ENCODE data around the gene VAX1. TPM values are rescaled to one million over a fixed set of nuclear protein-coding genes. Genes with fewer than 3 reads are reported as not detected.

Gene VAX1
- total and polyA plus RNA-seq, 2 of the 4 experiments (the other 2 are of a cell fraction) = not detected

GRCh38 chr10:117165538-117166417, 27.7 kb upstream of the VAX1 start:
- Histone ChIP-seq H3K56ac (ENCODE audit: extremely low read depth, insufficient read depth, low read length) (no peak overlapping the region), H3K4me3 (ENCODE audit: insufficient read depth, low read depth, low read length) (no peak overlapping the region), H3K4ac (ENCODE audit: low read depth, low read length) (no peak overlapping the region), H3K79me1 (ENCODE audit: low read depth in 1 of 2, low read length in 2 of 2) (no peaks in the 10 kb centered on the region), H3K4me1 (ENCODE audit: control insufficient read depth, insufficient read depth, low read length) (no peaks in the 10 kb centered on the region; the same call in 1 of the 2 replicates), H4K91ac (ENCODE audit: insufficient read depth, low read depth, low read length) (no peak overlapping the region), H4K20me1 (ENCODE audit: insufficient read depth, low read length) (no peaks in the 10 kb centered on the region), H2AK9ac (replicated peaks; ENCODE audit: low read depth, low read length, poor library complexity) (peak overlapping the region; percentile 48), H3K14ac (replicated peaks; ENCODE audit: low read depth, low read length) (no peak overlapping the region), H2BK120ac (ENCODE audit: low read depth, low read length) (no peak overlapping the region), H4K8ac (ENCODE audit: low read depth in 2 of 2, low read length in 2 of 2) (no peak overlapping the region), H3K9ac (ENCODE audit: low read depth, low read length) (no peak overlapping the region), H2AFZ (replicated peaks; ENCODE audit: low read length, poor library complexity) (peak overlapping the region; percentile 77), H3K23ac (ENCODE audit: low read depth, low read length) (no peak overlapping the region), H2BK5ac (ENCODE audit: low read depth, low read length, poor library complexity, severe bottlenecking) (no peak overlapping the region), H3K27me3 (ENCODE audit: control insufficient read depth, insufficient read depth, low read length) (peaks cover 93% of the 10 kb centered on the region), H2BK15ac (ENCODE audit: low read depth, low read length) (no peak overlapping the region), H3K27ac (ENCODE audit: insufficient read depth, low read length) (no peak overlapping the region), H2AK5ac (ENCODE audit: low read depth, low read length) (no peak overlapping the region), H3K9me3 (ENCODE audit: control insufficient read depth, insufficient read depth, low read length) (peaks cover 4% of the 10 kb centered on the region; the same call in 1 of the 2 replicates), H3K4me2 (ENCODE audit: low read depth, low read length) (peak overlapping the region; percentile 41; the same call in 1 of the 2 replicates), H3K36me3 (ENCODE audit: control insufficient read depth, insufficient read depth, low read length) (no peaks in the 10 kb centered on the region), H3K18ac (ENCODE audit: low read depth, low read length) (no peak overlapping the region), H3K9me1 (ENCODE audit: insufficient read depth, low read length) (no peaks in the 10 kb centered on the region), H4K5ac (ENCODE audit: low read depth, low read length) (no peak overlapping the region), H2BK20ac (ENCODE audit: low read depth, low read length) (no peak overlapping the region)
- no TSS peak for BruUV-seq (replicated peaks)
- intact Hi-C loops (cut with micrococcal nuclease) = loop anchor here (1.0 to 10.0 kb wide), 4 partner anchors 161 to 368 kb away; partner anchors contain the start of gene SHTN1
- WGBS, 2 experiments (ENCODE audit: extremely low coverage in 2 of 2, insufficient read length in 1 of 2) = 3% methylated on average over 20 of the region's 51 CpGs; no CpG with 5 or more reads in 1 of the 2 experiments
- in situ Hi-C loops (cut with MboI; ENCODE audit: low sequenced_read_pairs) = no loop called here
- DNase-seq (peak; percentile 33), ATAC-seq (ENCODE audit: low read depth) (peak; percentile 80)
- CTCF ChIA-PET = interaction anchor here (0.6 to 3.0 kb wide), 4 partner anchors 9 to 1724 kb away, joined by 5 to 12 read pairs (median 5); no protein-coding TSS in a partner anchor
- POLR2A ChIA-PET (ENCODE audit: unreplicated experiment) = interaction anchor here (0.7 kb wide), 1 partner anchor 8 kb away, joined by 4 read pairs; no protein-coding TSS in a partner anchor
- dilution Hi-C loops (cut with HindIII; ENCODE audit: low sequenced_read_pairs, unreplicated experiment) = no loop called here
- TF ChIP-seq MAFK (IDR thresholded peaks at IDR 0.05; ENCODE audit: low read depth, low read length) = no peak
- TF ChIP-seq RAD21 (IDR thresholded peaks at IDR 0.05; ENCODE audit: low read length) = peak; percentile 77
- TF ChIP-seq RCOR1 (IDR thresholded peaks at IDR 0.05; ENCODE audit: insufficient replicate concordance, low read length) = no peak
- no peak for TF ChIP-seq MAZ (IDR thresholded peaks at IDR 0.05; ENCODE audit: borderline replicate concordance, low read depth, low read length)
- TF ChIP-seq FOS (IDR thresholded peaks at IDR 0.05; ENCODE audit: low read depth, low read length) = no peak
- TF ChIP-seq CHD1 (IDR thresholded peaks at IDR 0.05; ENCODE audit: low read depth, low read length) = no peak
- TF ChIP-seq USF2 (IDR thresholded peaks at IDR 0.05; ENCODE audit: low read depth, low read length) = no peak
- TF ChIP-seq, protein P1, sequence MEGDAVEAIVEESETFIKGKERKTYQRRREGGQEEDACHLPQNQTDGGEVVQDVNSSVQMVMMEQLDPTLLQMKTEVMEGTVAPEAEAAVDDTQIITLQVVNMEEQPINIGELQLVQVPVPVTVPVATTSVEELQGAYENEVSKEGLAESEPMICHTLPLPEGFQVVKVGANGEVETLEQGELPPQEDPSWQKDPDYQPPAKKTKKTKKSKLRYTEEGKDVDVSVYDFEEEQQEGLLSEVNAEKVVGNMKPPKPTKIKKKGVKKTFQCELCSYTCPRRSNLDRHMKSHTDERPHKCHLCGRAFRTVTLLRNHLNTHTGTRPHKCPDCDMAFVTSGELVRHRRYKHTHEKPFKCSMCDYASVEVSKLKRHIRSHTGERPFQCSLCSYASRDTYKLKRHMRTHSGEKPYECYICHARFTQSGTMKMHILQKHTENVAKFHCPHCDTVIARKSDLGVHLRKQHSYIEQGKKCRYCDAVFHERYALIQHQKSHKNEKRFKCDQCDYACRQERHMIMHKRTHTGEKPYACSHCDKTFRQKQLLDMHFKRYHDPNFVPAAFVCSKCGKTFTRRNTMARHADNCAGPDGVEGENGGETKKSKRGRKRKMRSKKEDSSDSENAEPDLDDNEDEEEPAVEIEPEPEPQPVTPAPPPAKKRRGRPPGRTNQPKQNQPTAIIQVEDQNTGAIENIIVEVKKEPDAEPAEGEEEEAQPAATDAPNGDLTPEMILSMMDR (conservative IDR thresholded peaks at IDR 0.05; ENCODE audit: low read depth, low read length) = peak; percentile 65
- TF ChIP-seq, protein P2, sequence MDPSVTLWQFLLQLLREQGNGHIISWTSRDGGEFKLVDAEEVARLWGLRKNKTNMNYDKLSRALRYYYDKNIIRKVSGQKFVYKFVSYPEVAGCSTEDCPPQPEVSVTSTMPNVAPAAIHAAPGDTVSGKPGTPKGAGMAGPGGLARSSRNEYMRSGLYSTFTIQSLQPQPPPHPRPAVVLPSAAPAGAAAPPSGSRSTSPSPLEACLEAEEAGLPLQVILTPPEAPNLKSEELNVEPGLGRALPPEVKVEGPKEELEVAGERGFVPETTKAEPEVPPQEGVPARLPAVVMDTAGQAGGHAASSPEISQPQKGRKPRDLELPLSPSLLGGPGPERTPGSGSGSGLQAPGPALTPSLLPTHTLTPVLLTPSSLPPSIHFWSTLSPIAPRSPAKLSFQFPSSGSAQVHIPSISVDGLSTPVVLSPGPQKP (IDR thresholded peaks at IDR 0.05; ENCODE audit: borderline replicate concordance, low read depth, low read length) = no peak
- TF ChIP-seq SMC3 (IDR thresholded peaks at IDR 0.05; ENCODE audit: low read depth, low read length) = peak; percentile 79
- TF ChIP-seq MXI1 (IDR thresholded peaks at IDR 0.05; ENCODE audit: borderline replicate concordance, low read depth, low read length) = no peak
- no peak for TF ChIP-seq POLR2A (IDR thresholded peaks at IDR 0.05; ENCODE audit: low read depth, low read length)
- TF ChIP-seq NFE2L2 (IDR thresholded peaks at IDR 0.05; ENCODE audit: low read depth, low read length) = no peak
- TF ChIP-seq CEBPB (IDR thresholded peaks at IDR 0.05; ENCODE audit: low read depth, low read length) = no peak
